GM21360 (cell line): ENCODE results near the gene ANO6.
"Not testable (repeated sequence)": the region's sequence is repeated elsewhere in the genome, so short reads cannot be mapped to it uniquely, and the experiment has no call there.

Experiments
- ATAC-seq: cut with Tn5 transposase; IDR thresholded peaks from one replicate; pipeline ENCODE4 v1.9.1; 2021; ENCODE audit warnings: mild to moderate bottlenecking, moderate library complexity; ENCODE audit not compliant: unreplicated experiment

Gene ANO6

GRCh38 chr12:45304514-45305178 lies 88.8 kb downstream of the ANO6 start:
- ATAC-seq, result no peak

GRCh38 chr12:45305907-45306306 lies 90.0 kb downstream of the ANO6 start:
- no peak for ATAC-seq

DNA sequence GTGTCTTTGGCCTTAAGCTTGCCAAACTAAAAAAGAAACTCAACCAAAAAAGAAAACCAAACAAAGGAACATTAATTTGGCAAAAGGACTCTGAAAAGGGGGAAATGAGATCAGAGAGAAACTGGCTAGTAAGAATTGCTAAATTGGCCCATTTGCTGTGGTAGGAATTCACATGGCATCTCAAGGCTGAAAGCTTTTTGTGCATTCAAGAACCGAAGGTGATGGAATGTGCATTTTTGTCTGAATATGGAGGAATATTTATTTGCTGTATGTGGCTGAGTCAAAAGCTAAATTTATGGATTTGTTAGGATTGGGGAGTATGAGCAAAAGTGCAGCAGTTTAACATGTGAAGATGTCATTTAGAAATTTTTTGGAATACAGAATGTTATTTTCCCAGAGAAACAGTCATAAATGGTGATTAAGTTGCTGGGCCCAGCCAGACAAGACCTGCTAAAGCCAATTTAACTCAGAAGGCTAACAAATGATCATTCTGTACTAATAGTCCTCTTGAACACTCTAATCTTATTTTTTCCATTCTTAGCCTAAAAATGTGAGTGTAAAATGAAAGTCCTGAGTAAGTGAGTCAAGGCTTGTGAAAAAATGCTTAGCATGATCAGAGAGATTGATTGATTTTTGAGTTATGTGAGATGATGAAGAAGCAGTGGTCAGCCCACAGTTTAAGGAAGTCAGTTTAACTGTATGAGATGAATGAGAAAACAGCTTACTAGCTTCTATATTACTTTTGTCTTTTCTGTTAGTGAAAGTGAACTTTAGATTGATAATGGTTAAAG lies 94.1 kb downstream of the ANO6 start:
- no peak for ATAC-seq

- ATAC-seq, result no peak
These were observed 94.7 kb downstream of the ANO6 start for GRCh38 chr12:45310627-45310968.

DNA sequence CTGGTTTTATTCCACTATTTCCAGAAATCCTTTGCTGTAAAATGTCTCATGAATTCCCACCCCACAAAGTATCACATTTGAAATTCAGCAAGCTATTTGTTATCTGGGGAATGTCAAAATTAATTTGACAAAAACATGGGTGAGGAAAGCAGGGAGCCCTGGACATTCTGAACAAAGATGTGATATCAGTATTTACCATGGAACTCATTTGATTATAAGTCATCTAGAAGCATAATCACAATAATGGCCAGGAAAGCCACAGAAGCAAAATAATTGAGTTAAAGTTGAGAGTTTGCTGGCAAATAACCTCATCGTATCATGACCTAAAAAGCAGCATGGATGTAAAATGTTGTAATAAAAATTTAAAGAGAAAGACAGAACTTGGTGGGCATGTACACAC lies 96.1 kb downstream of the ANO6 start:
- ATAC-seq, result no peak

DNA sequence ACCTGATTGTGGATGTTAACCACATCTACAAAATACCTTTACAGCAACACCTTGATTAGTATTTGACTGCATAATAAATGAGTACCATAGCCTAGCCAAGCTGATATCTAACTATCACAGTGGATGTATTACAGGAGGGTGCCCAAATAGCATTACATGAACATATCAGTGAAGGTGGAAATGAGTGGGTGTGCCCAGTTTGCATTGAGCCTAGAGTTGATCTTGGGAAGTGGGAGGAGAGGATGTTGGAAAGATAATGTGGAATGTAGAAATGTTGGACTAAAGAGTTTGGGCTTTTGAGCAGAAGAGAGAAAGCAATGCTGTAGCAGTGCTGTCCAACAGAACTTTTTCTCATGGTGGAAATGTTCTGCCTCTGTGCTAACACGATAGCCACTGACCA lies 98.9 kb downstream of the ANO6 start:
- no peak for ATAC-seq

DNA sequence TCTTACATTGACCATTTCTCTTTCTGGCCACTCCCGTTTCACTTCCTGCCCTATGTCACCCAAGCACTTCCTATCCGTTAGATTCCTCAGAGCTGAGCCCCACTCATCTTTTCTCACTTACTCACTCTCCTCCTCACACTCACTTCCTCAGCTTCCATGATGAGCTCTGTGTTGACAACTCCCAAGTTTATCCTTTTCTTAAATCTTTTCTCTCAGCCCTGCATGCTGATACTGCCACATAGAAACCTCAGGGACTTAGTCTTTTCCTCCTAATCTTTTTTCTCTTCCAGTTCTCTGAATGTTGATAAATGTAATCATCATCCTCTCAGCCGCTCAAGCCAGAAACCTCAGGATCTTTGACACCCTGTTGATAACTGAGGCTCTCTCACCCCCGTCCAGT lies 99.6 kb downstream of the ANO6 start:
- ATAC-seq, result no peak

GRCh38 chr12:45317261-45317660 lies 101.4 kb downstream of the ANO6 start:
- not testable (repeated sequence) for ATAC-seq

- no peak for ATAC-seq
These were observed 106.9 kb downstream of the ANO6 start for GRCh38 chr12:45322810-45323209.

DNA sequence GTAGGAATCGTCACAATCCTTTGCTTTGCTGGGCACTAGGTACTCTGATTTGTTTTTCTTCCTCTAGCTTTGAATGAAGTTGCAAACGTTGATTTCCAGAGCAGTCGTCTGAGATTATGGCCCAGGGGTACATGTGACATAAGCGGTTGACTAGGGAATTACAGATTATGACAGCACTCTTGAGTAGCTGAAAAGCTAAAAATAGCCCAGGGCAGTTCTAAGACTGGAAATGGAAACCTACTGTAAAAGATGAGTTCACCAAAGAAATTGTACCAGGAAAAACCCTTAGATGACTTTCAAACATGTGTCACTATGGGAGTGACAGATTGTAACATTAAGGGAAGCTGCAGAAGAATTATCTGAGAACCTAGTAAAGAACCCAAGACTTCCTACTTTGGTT lies 108.5 kb downstream of the ANO6 start:
- ATAC-seq, result no peak

DNA sequence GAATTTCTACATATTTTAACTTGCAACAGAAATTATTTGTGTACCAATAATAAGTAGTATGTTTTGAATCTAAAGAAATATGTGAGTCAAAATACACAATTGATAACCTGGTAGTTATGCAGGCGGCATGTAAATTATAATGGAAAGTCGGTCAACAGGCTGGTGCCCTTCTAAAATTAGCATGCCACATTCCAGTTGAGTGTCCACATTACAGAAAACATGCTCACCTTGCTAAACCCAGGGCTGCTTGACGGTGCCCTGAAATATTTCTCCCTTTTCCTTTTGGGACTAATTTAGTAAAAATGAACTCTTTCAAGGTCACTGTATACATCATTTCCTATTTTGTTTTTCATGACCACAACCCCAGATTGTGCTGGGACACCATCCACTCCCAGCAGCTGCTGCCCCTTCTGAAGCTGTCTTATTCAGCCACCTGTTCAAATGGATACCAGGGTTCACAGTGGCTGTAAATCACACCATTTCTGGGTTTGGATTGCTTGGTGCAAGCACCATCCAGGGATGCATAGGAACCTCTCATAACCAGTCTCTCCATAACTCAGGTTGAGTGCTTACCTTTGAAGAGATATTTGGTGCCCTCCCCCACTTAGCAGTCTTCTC lies 110.6 kb downstream of the ANO6 start:
- no peak for ATAC-seq

DNA sequence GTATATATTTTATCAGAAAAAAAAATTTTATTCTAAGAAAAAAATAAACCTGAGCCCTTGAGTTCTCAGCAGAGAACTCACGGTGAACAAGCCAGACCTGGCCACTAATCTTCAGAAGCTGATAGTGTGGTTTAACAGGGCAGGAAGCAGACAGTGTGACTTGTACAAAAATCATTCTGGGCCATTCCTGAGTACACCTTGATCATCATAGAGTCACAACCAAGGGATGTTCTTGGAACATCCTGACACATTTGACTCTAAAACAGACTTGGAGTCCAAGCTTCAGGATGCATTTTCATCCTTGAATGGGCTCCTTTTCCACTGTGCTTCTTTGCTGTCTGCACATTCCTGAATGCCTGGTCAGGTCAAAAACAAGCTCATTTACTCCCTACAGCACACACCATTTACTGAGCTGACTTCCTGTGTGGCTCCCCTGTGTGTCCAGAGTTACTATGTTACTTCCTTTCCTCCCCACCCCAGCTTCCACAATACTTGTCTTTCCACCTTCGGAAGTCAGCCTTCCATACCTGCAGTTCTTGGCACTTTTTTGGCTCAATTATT lies 112.0 kb downstream of the ANO6 start:
- no peak for ATAC-seq

GRCh38 chr12:45329238-45329637 lies 113.3 kb downstream of the ANO6 start:
- ATAC-seq, result no peak

DNA sequence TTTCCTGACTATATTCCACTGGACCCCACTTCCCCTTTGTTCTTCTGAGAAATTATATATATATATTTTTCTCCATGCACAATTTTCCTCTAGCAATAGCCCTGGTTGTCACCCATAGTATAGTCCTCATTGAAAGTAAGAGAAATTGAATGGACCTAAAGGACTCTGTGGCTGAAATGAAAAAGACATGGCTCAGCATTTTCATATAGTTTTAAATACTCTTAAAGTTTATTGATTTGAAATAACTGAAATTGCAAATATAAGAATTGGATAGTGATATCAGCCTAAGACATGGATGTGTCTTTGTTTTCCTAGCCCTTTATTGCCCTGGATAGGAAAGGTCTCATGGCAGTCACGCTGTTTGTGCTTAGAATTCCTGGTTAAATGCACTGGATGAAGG lies 113.8 kb downstream of the ANO6 start:
- no peak for ATAC-seq

- ATAC-seq, result no peak
These were observed 115.7 kb downstream of the ANO6 start for GRCh38 chr12:45331552-45331951.

- no peak for ATAC-seq
These were observed 118.5 kb downstream of the ANO6 start for GRCh38 chr12:45334396-45334795.

DNA sequence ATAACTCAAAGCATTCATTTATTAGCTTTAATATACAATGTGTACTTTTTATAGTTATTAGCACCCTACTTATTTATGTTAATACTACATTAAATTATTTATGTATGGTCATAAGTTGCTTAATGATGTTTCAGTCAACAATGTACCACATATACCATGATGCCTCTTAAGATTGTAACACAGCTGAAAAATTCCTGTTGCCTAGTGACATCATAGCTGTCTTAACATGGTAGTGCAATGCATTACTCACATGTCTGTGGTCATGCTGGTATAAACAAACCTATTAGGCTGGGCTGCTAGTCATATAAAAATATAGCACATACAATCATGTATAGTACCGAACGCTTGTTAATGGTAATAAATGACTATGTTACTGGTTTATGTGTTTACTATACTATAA lies 120.4 kb downstream of the ANO6 start:
- ATAC-seq, result no peak

DNA sequence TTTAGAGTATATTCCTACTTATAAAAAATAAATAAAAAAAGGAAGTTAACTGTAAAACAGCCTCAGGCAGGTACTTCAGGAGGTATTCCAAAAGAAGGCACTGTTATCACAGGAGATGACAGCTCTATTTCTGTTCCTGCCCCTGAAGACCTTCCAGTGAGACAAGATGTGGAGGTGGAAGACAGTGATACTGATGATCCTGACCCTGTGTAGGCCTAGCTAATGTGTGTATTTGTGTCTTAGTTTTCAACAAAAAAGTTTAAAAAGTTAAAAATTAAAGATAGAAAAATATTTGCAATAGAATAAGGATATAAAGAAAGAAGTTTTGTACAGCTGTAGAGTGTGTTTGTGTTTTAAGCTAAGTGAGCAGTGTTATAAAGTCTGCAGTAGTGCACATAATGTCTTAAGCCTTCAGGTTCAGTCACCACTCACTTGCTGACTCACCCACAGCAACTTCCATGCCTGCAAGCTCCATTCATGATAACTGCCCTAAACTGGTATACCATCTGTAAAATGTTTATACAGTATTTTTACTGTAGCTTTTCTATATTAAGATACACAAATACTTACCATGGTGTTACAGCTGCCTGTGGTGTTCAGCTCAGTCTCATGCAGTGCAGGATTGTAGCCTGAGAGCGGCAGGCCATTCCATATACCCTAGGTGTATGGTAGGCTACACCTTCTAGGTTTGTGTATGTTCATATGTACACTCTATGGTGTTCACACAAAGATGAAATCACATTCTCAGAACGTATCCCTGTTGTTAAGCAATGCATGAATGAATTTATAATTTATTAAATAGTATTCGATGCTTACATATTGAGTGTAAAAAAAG lies 121.1 kb downstream of the ANO6 start:
- ATAC-seq, result no peak

DNA sequence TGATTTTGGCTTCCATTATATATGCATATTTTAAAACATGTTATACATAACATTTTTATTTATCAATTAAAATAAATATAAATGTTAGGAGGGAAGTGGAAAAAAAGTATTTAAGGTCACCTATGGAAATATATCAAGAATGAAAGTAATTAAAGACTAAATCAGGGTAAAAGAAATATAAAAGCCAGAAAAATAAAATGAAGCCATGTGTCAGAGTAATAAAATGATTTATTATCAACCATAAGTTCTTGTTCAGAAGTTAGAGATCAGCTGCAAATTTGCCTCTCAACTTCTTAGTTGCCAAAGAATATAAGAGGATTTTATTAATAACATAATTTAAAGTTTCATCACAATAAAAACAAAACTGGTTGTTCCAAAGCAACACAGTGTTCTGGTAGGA lies 121.9 kb downstream of the ANO6 start:
- no peak for ATAC-seq

DNA sequence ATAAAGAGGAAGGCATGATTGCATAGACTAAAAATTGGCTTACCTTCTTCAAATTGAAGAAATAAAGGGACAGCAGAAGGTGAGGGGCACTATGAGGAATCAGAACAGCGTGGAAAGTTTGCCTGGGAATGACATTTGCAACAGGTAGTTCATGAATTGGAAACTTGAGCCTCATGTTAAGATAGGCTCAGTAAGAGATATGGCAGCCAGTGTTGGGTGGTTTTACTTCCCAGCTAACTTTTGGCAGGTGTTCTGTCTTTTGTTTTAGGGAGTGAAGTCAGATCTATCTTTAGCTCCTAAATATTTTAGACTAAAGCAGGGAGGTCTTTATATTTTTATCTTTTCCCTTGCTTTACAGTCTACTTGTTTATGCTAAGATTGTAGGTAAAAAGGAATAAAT lies 122.4 kb downstream of the ANO6 start:
- no peak for ATAC-seq

- no peak for ATAC-seq
These were observed 123.1 kb downstream of the ANO6 start for GRCh38 chr12:45339035-45339434.
